Stimulated activated memory B cell treated with anti-CD40 and anti-IgM and Interleukin-4, amounts not matched to agents 10 μg/mL and 1 μg/mL and 100 μg/mL, for 72 hours (primary cell): Measurements from ENCODE around the gene SENP7.

Experiments used
- ATAC-seq: fragments of 150-1000 bp; cut with Tn5 transposase; 2 replicates; pipeline ENCODE4 v1.10.0; 2021
- H3K27ac Mint-ChIP-seq: one replicate; pipeline ENCODE4 v1.8.0; 2022; ENCODE audit warnings: mild to moderate bottlenecking, mixed read lengths
- H3K27me3 Mint-ChIP-seq: one replicate; pipeline ENCODE4 v1.8.0; 2022; ENCODE audit warnings: mixed read lengths
- H3K36me3 Mint-ChIP-seq: one replicate; pipeline ENCODE4 v1.8.0; 2022; ENCODE audit warnings: mixed read lengths
- H3K4me1 Mint-ChIP-seq: one replicate; pipeline ENCODE4 v1.8.0; 2022; ENCODE audit warnings: mixed read lengths
- H3K4me3 Mint-ChIP-seq: one replicate; pipeline ENCODE4 v1.8.0; 2022; ENCODE audit warnings: mild to moderate bottlenecking, moderate library complexity, mixed read lengths
- H3K9me3 Mint-ChIP-seq: one replicate; pipeline ENCODE4 v1.8.0; 2022; ENCODE audit warnings: mixed read lengths

Gene SENP7

DNA sequence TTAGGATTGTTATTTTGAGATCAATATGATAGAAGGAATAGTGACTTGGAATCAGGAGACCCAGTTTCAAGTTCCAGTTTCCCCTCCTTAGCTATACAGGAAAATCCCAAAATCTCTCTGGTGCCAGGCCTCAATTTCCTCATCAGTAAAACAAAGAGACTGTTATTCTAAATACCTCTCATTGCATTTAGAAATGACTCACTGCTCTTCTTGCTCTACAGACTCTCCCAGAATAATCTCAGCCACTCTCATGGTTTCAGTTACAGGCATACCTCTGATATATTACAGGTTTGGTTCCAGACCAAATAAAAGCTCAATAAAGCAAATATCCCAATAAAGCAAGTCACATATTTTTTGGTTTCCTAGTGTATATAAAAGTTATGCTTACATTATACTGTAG lies 221.0 kb downstream of the SENP7 start:
- H3K27ac Mint-ChIP-seq, result no peak overlapping the region
- peaks cover 19% of the 10 kb centered on the region for H3K9me3 Mint-ChIP-seq
- no peak overlapping the region for H3K4me3 Mint-ChIP-seq
- ATAC-seq, result no peak
- H3K4me1 Mint-ChIP-seq, result no peaks in the 10 kb centered on the region
- peaks cover 5% of the 10 kb centered on the region for H3K36me3 Mint-ChIP-seq
- H3K27me3 Mint-ChIP-seq, result no peaks in the 10 kb centered on the region

GRCh38 chr3:101288294-101288693 lies 224.7 kb downstream of the SENP7 start:
- no peaks in the 10 kb centered on the region for H3K4me1 Mint-ChIP-seq
- peaks cover 7% of the 10 kb centered on the region for H3K9me3 Mint-ChIP-seq
- ATAC-seq, result no peak
- peaks cover 5% of the 10 kb centered on the region for H3K36me3 Mint-ChIP-seq
- no peak overlapping the region for H3K27ac Mint-ChIP-seq
- no peak overlapping the region for H3K4me3 Mint-ChIP-seq
- H3K27me3 Mint-ChIP-seq, result no peaks in the 10 kb centered on the region

DNA sequence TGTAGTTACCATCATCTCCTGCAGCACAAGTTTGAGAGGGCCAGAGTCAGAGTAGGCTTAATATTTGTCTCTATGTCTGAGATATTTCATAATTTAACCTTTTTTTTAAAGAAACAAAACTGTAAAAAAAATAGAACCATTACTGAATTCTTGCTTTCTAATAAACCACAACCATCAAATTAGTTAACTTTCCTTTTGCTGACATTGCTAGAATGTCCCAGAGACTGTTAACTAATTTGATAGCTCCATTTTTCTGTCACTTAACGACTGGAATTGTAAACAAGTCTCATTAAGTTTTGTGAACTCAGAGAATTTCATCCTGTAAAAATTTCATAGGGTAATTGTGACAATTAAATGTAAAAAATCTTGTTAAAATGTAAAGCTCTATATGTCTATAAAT lies 228.3 kb downstream of the SENP7 start:
- ATAC-seq, result no peak
- Mint-ChIP-seq H3K4me1 (no peaks in the 10 kb centered on the region), H3K9me3 (peaks cover 7% of the 10 kb centered on the region), H3K27me3 (no peaks in the 10 kb centered on the region), H3K27ac (no peak overlapping the region), H3K4me3 (no peak overlapping the region), H3K36me3 (peaks cover 5% of the 10 kb centered on the region)

- Mint-ChIP-seq H3K27me3 (no peaks in the 10 kb centered on the region), H3K36me3 (no peaks in the 10 kb centered on the region), H3K4me1 (no peaks in the 10 kb centered on the region), H3K27ac (no peak overlapping the region), H3K9me3 (no peaks in the 10 kb centered on the region), H3K4me3 (no peak overlapping the region)
- ATAC-seq, result no peak
Measured at GRCh38 chr3:101281521-101282030, 231.4 kb downstream of the SENP7 start.

DNA sequence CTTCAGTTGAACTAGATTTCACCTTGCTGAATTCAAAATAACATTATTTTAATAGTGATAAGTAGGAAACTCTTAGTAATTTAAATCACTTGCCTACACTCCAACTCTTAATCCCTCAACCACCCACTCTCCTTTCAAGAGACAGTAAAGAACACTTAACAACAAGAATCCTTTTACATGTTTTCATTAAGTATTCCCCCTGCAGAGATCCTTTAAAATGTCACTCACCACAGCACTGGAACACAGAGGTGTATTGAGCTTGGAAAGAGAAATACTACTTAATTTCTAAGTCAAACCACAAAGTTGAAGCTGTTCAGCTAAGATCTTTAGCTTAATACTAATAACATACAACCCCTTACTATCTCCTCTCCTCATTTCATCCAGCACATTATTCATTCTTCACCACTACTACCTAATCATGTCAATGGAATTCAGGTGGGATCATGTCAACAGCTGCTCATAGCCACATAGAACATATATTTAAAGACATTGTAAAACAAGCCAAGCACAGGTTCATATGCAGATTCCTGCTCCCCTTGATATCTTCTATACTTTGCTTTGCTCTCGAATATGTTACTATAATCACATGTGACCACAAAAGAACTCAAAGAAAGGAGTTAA lies 233.1 kb downstream of the SENP7 start:
- no peak for ATAC-seq
- no peaks in the 10 kb centered on the region for H3K9me3 Mint-ChIP-seq
- no peaks in the 10 kb centered on the region for H3K36me3 Mint-ChIP-seq
- H3K4me3 Mint-ChIP-seq, result no peak overlapping the region
- no peaks in the 10 kb centered on the region for H3K4me1 Mint-ChIP-seq
- H3K27me3 Mint-ChIP-seq, result no peaks in the 10 kb centered on the region
- no peak overlapping the region for H3K27ac Mint-ChIP-seq

DNA sequence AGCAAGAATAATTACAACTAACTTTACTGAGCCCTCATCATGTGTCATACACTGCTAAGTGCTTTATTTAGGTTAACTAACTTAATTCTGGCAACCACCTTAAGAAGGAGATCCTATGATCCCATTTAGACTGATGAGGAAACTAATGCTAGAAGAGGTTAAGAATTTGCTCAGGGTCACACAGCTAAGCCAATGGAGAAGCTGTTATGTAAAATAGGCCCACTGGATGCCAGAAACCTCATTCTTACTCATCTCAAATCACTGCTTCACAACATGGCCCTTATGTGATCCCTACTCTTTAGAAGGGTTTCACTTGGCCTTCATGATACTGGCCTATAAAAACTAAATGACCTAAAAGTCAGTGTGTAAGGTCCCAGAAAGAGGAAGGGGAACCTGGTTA lies 233.8 kb downstream of the SENP7 start:
- no peak overlapping the region for H3K27ac Mint-ChIP-seq
- no peaks in the 10 kb centered on the region for H3K4me1 Mint-ChIP-seq

GRCh38 chr3:101278727-101279126 lies 234.3 kb downstream of the SENP7 start:
- Mint-ChIP-seq H3K4me3 (no peak overlapping the region), H3K4me1 (no peaks in the 10 kb centered on the region), H3K27me3 (no peaks in the 10 kb centered on the region), H3K27ac (no peak overlapping the region), H3K36me3 (no peaks in the 10 kb centered on the region), H3K9me3 (no peaks in the 10 kb centered on the region)
- ATAC-seq, result no peak

More for the DNA sequence above, 233.8 kb downstream of the SENP7 start:
- no peaks in the 10 kb centered on the region for H3K36me3 Mint-ChIP-seq
- ATAC-seq, result no peak
- H3K9me3 Mint-ChIP-seq, result no peaks in the 10 kb centered on the region
- no peaks in the 10 kb centered on the region for H3K27me3 Mint-ChIP-seq
- no peak overlapping the region for H3K4me3 Mint-ChIP-seq
